HG02623 (cell line): ENCODE results near the gene RGP1.
A peak's percentile ranks its signal among the peaks of the same experiment; 100 is the strongest.

Experiments
- ATAC-seq: cut with Tn5 transposase; IDR thresholded peaks from one replicate; pipeline ENCODE4 v1.9.1; 2021; ENCODE audit warnings: moderate library complexity; ENCODE audit not compliant: unreplicated experiment

The RGP1 gene

GRCh38 chr9:35743452-35743851, 5.6 kb upstream of the RGP1 start:
- no peak for ATAC-seq

- ATAC-seq, result no peak
Measured at GRCh38 chr9:35743880-35744518, 5.1 kb upstream of the RGP1 start.

GRCh38 chr9:35745569-35745968, 3.5 kb upstream of the RGP1 start:
- no peak for ATAC-seq

GRCh38 chr9:35746583-35746982, 2.5 kb upstream of the RGP1 start:
- no peak for ATAC-seq

GRCh38 chr9:35748242-35748857, 737 bp upstream of the RGP1 start:
- no peak for ATAC-seq

- peak; percentile 25 for ATAC-seq
Measured at GRCh38 chr9:35749515-35750255, 598 bp downstream of the RGP1 start.

- no peak for ATAC-seq
Measured at GRCh38 chr9:35750256-35750531, 1.1 kb downstream of the RGP1 start.

GRCh38 chr9:35753466-35753865, 4.4 kb downstream of the RGP1 start:
- ATAC-seq, result no peak

GRCh38 chr9:35754264-35754663, 5.2 kb downstream of the RGP1 start, which contains the start of gene MSMP:
MSMP (minus strand) TSS chr9:35754276; CDS start chr9:35754129, 147 bp downstream.
- ATAC-seq, result no peak

GRCh38 chr9:35755071-35755470, 6.0 kb downstream of the RGP1 start:
- ATAC-seq, result no peak

GRCh38 chr9:35756275-35757225, 7.5 kb downstream of the RGP1 start:
- peak; percentile 53 for ATAC-seq

GRCh38 chr9:35757226-35757891, 8.3 kb downstream of the RGP1 start:
- peak; percentile 30 for ATAC-seq

- no peak for ATAC-seq
Measured at GRCh38 chr9:35757892-35758275, 8.8 kb downstream of the RGP1 start.

GRCh38 chr9:35758475-35759050, 9.5 kb downstream of the RGP1 start:
- no peak for ATAC-seq

GRCh38 chr9:35759795-35760194, 10.7 kb downstream of the RGP1 start:
- no peak for ATAC-seq

GRCh38 chr9:35760651-35761050, 11.6 kb downstream of the RGP1 start:
- no peak for ATAC-seq

GRCh38 chr9:35763181-35763580, 14.1 kb downstream of the RGP1 start:
- ATAC-seq, result no peak

GRCh38 chr9:35763803-35764202, 14.7 kb downstream of the RGP1 start:
- ATAC-seq, result no peak

GRCh38 chr9:35766997-35767396, 17.9 kb downstream of the RGP1 start:
- ATAC-seq, result no peak

GRCh38 chr9:35767458-35767857, 18.4 kb downstream of the RGP1 start:
- ATAC-seq, result no peak
